ENCODE results near the gene AADACL2. TPM values are rescaled to one million over a fixed set of nuclear protein-coding genes. Genes with fewer than 3 reads are reported as not detected.
"Not testable (repeated sequence)": the region's sequence is repeated elsewhere in the genome, so short reads cannot be mapped to it uniquely, and the experiment has no call there.

AADACL2 gene
- total RNA-seq, 1 donor from 2014 or later: not detected

- no peak for TF ChIP-seq CTCF (conservative IDR thresholded peaks at IDR 0.05; ENCODE audit: low read depth, low read length)
- no peak overlapping the region for H3K4me3 ChIP-seq (ENCODE audit: low read depth, low read length)
- DNase-seq (ENCODE audit: low read depth): no peak
Measured at GRCh38 chr3:151787626-151788025, 53.9 kb downstream of the AADACL2 start.

GRCh38 chr3:151788401-151788800 lies 54.7 kb downstream of the AADACL2 start:
- DNase-seq (ENCODE audit: low read depth): no peak
- H3K4me3 ChIP-seq (ENCODE audit: low read depth, low read length): no peak overlapping the region
- TF ChIP-seq CTCF (conservative IDR thresholded peaks at IDR 0.05; ENCODE audit: low read depth, low read length): no peak

- H3K4me3 ChIP-seq (ENCODE audit: low read depth, low read length): no peak overlapping the region
- no peak for TF ChIP-seq CTCF (conservative IDR thresholded peaks at IDR 0.05; ENCODE audit: low read depth, low read length)
- no peak for DNase-seq (ENCODE audit: low read depth)
Measured at GRCh38 chr3:151789853-151790463, 56.2 kb downstream of the AADACL2 start.

- not testable (repeated sequence) for H3K4me3 ChIP-seq (ENCODE audit: low read depth, low read length); DNase-seq (ENCODE audit: low read depth)
Measured at GRCh38 chr3:151790763-151791162, 57.0 kb downstream of the AADACL2 start.

DNA sequence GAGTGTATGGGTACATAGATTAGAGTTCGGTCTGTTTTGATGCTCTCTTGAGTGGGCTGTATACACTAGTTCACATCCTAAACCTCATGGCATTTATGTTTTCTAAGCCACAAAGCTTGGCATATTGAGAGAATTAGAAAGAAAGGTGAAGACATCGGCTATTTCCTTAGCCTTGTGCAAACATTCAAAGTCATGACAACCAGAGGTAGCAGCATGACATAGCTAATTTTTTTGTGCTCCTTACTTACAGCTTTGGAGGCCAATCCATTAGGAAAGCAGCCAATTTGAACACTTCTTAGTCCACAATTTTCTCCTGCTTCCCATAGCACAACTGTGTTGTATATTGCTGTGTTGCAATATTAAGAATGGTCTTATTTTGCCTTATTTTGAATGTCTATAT lies 58.7 kb downstream of the AADACL2 start:
- no peak overlapping the region for H3K4me3 ChIP-seq (ENCODE audit: low read depth, low read length)
- DNase-seq (ENCODE audit: low read depth): no peak
- no peak for TF ChIP-seq CTCF (conservative IDR thresholded peaks at IDR 0.05; ENCODE audit: low read depth, low read length)

DNA sequence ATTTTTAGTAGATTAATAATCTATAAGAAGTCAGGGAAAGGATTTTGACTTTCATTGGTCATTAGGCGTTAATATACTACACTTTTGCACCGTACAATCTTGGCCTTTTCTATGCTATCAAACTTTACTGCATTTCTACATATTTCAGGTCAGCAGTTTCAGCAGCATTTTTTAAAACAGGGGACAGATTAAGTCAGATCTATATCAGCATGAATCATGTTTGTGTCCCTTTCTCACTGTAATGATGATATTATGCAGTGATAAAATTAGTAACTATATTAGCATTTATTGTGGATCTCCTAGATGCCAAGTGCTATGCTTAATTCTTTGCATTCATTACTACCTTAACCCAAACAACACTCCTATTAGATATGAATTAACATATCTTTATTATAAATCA lies 59.9 kb downstream of the AADACL2 start:
- DNase-seq (ENCODE audit: low read depth): no peak
- no peak overlapping the region for H3K4me3 ChIP-seq (ENCODE audit: low read depth, low read length)
- no peak for TF ChIP-seq CTCF (conservative IDR thresholded peaks at IDR 0.05; ENCODE audit: low read depth, low read length)

DNA sequence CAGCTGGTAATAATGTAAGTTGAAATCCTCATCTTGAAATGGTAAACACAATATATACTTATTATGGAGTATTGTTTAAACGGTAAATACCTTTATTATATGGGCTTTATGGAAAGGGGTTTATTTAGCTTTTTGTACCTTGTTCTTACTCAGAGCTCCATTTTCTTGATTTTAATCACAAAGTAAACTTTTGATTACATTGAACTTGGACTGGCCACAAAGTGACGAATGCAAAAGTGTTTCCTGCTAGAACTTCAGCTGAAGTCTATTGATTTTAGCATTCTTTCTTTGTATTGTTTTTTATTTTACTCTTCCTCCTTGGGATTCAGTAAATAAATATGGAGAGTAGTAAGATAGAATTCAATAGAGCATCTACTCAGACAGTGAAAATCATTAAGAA lies 60.4 kb downstream of the AADACL2 start:
- no peak overlapping the region for H3K4me3 ChIP-seq (ENCODE audit: low read depth, low read length)
- no peak for DNase-seq (ENCODE audit: low read depth)
- no peak for TF ChIP-seq CTCF (conservative IDR thresholded peaks at IDR 0.05; ENCODE audit: low read depth, low read length)
